ENCODE measurements around the gene IQCM.

DNA sequence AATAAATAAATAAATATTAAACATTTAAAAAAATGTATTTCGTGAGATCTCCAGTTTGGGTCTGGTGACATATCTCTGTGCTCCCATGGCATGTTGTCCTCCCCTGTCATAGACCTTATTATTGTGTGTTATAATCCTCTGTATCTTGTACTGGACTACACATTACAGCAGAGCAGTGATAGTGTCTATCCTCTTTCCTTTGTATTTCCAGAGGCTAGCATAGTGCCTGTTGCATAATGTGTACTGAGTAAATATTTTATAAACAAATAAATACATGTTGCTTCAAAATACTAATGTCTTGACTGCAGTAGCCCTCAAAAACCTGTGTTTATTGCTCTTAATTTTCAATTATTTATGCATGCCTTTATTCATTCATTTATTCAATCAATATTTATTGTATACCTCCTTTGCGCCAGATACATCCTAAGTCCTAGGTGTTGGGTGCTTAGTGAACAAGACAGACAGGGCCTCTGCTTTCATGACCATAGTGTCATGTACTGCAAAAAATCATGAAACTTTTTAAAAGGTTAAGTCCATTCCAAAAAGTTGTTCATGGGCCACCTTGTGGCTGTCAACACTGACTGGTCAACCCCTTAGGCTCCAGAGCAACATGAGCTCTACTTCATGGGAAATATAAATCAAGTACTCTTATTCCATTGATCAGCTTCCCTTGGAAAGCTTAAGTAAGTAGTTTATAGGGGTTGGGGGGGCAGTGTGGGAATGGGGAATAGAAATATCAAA is 303.9 kb downstream of the IQCM start:
- TF ChIP-seq, protein P1, sequence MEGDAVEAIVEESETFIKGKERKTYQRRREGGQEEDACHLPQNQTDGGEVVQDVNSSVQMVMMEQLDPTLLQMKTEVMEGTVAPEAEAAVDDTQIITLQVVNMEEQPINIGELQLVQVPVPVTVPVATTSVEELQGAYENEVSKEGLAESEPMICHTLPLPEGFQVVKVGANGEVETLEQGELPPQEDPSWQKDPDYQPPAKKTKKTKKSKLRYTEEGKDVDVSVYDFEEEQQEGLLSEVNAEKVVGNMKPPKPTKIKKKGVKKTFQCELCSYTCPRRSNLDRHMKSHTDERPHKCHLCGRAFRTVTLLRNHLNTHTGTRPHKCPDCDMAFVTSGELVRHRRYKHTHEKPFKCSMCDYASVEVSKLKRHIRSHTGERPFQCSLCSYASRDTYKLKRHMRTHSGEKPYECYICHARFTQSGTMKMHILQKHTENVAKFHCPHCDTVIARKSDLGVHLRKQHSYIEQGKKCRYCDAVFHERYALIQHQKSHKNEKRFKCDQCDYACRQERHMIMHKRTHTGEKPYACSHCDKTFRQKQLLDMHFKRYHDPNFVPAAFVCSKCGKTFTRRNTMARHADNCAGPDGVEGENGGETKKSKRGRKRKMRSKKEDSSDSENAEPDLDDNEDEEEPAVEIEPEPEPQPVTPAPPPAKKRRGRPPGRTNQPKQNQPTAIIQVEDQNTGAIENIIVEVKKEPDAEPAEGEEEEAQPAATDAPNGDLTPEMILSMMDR (IDR thresholded peaks at IDR 0.05): no peak
- no peak for TF ChIP-seq POLR2A (IDR thresholded peaks at IDR 0.05)

All from lower leg skin (tissue), 3 donors.